ENCODE results near the gene MBD3L1.

GRCh38 chr19:8880868-8881488 is 48.8 kb downstream of the MBD3L1 start:
- TF ChIP-seq CTCF (IDR thresholded peaks at IDR 0.05) (no peak), POLR2A (IDR thresholded peaks at IDR 0.05) (no peak), POLR2AphosphoS5 (IDR thresholded peaks at IDR 0.05) (no peak), EP300 (IDR thresholded peaks at IDR 0.05) (no peak)

All from sigmoid colon (tissue), 4 donors.